Astrocyte of the cerebellum (primary cell): ENCODE measurements around the gene USP17L20.
"Not testable (repeated sequence)": the region's sequence is repeated elsewhere in the genome, so short reads cannot be mapped to it uniquely, and the experiment has no call there.

Experiments used
- DNase-seq: peaks from one replicate; pipeline ENCODE4 v3.0.0-alpha.2; 2011; ENCODE audit warnings: low read depth
- H3K4me3 ChIP-seq: 2 replicates; pipeline ENCODE4 v1.5.1; 2011; ENCODE audit warnings: mild to moderate bottlenecking, low read depth, low read length, moderate library complexity
- in situ Hi-C: cut with HindIII; loops from 2 replicates; pipeline ENCODE4 v1.10.0; 2017; ENCODE audit warnings: low sequenced_read_pairs

Gene USP17L20

GRCh38 chr4:9257824-9258223, at the start of gene USP17L20:
Gene USP17L20, plus strand, starts transcription at chr4:9258124. Its CDS starts 0 bp downstream, at chr4:9258124.
- in situ Hi-C loops, DNase-seq, H3K4me3 ChIP-seq: not testable (repeated sequence)

GRCh38 chr4:9210357-9210756, 47.6 kb upstream of the USP17L20 start, which contains the start of gene USP17L10:
Gene USP17L10, plus strand, starts transcription at chr4:9210657. Its CDS starts 0 bp downstream, at chr4:9210657.
- DNase-seq, H3K4me3 ChIP-seq, in situ Hi-C loops: not testable (repeated sequence)

DNA sequence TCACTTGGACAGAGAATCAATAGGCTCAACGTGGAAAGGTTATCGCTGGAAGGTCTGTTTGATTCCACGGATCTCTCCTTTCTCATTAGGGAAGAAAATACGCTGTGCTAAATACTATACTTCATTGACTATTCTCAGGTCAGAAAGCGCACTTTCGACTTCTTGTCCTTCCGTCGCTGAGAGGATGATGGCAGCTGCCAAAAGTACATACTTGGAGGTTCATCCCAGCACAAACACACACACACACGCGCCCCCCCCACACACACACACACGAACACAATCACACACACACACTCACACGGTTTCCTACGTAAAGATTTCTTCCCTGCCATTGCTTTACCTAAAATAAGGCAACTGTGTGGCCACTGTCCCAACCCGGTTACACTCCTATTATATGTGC, 43.2 kb upstream of the USP17L20 start:
- in situ Hi-C loops, result not testable (repeated sequence)

DNA sequence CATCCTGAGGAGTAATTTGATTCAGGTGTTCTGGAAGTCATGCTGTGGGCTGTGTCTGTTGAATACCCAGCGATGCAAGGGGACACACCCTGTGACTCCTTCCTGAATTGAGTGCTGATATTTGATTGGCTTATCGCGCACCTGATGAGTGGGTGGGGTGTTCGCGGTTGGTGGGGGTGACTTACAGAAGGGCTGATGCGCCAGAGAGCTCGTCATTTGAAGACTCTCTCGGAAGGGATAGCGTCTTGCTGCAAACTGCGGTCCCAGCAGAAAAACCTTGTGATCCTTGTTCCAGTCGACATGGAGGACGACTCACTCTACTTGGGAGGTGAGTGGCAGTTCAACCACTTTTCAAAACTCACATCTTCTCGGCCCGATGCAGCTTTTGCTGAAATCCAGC, 42.8 kb upstream of the USP17L20 start, which contains the start of gene USP17L11:
USP17L11 (plus strand) TSS at position 301 of the 400 bp plus-strand sequence; CDS start at position 301, 0 bp downstream.
- DNase-seq, in situ Hi-C loops, H3K4me3 ChIP-seq: not testable (repeated sequence)

More for the DNA sequence above, 43.2 kb upstream of the USP17L20 start:
- H3K4me3 ChIP-seq, DNase-seq: not testable (repeated sequence)

DNA sequence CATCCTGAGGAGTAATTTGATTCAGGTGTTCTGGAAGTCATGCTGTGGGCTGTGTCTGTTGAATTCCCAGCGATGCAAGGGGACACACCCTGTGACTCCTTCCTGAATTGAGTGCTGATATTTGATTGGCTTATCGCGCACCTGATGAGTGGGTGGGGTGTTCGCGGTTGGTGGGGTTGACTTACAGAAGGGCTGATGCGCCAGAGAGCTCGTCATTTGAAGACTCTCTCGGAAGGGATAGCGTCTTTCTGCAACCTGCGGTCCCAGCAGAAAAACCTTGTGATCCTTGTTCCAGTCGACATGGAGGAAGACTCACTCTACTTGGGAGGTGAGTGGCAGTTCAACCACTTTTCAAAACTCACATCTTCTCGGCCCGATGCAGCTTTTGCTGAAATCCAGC, 38.1 kb upstream of the USP17L20 start, which contains the start of gene USP17L12:
USP17L12 (plus strand) TSS at position 301 of the 400 bp plus-strand sequence; CDS start at position 301, 0 bp downstream.
- DNase-seq, in situ Hi-C loops, H3K4me3 ChIP-seq: not testable (repeated sequence)

- H3K4me3 ChIP-seq, in situ Hi-C loops, DNase-seq: not testable (repeated sequence)
Measured at GRCh38 chr4:9224596-9224995, 33.3 kb upstream of the USP17L20 start, which contains the start of gene USP17L13. Gene USP17L13, plus strand, starts transcription at chr4:9224896. Its CDS starts 0 bp downstream, at chr4:9224896.

- H3K4me3 ChIP-seq, in situ Hi-C loops, DNase-seq: not testable (repeated sequence)
Measured at GRCh38 chr4:9230249-9230648, 27.7 kb upstream of the USP17L20 start.

GRCh38 chr4:9234085-9234484, 23.8 kb upstream of the USP17L20 start, which contains the start of gene USP17L15:
Gene USP17L15, plus strand, starts transcription at chr4:9234385. Its CDS starts 0 bp downstream, at chr4:9234385.
- H3K4me3 ChIP-seq, DNase-seq, in situ Hi-C loops: not testable (repeated sequence)

- DNase-seq, H3K4me3 ChIP-seq, in situ Hi-C loops: not testable (repeated sequence)
Measured at GRCh38 chr4:9238461-9238860, 19.5 kb upstream of the USP17L20 start.

DNA sequence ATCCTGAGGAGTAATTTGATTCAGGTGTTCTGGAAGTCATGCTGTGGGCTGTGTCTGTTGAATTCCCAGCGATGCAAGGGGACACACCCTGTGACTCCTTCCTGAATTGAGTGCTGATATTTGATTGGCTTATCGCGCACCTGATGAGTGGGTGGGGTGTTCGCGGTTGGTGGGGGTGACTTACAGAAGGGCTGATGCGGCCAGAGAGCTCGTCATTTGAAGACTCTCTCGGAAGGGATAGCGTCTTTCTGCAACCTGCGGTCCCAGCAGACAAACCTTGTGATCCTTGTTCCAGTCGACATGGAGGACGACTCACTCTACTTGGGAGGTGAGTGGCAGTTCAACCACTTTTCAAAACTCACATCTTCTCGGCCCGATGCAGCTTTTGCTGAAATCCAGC, 14.3 kb upstream of the USP17L20 start, which contains the start of gene USP17L17:
USP17L17 (plus strand) TSS at position 301 of the 400 bp plus-strand sequence; CDS start at position 301, 0 bp downstream.
- in situ Hi-C loops, result not testable (repeated sequence)

DNA sequence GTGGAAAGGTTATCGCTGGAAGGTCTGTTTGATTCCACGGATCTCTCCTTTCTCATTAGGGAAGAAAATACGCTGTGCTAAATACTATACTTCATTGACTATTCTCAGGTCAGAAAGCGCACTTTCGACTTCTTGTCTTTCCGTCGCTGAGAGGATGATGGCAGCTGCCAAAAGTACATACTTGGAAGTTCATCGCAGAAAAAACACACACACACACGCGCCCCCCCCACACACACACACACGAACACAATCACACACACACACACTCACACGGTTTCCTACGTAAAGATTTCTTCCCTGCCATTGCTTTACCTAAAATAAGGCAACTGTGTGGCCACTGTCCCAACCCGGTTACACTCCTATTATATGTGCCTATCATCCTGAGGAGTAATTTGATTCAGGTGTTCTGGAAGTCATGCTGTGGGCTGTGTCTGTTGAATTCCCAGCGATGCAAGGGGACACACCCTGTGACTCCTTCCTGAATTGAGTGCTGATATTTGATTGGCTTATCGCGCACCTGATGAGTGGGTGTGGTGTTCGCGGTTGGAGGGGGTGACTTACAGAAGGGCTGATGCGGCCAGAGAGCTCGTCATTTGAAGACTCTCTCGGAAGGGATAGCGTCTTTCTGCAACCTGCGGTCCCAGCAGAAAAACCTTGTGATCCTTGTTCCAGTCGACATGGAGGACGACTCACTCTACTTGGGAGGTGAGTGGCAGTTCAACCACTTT, 9.8 kb upstream of the USP17L20 start, which contains the start of gene USP17L18:
USP17L18 (plus strand) TSS at position 678 of the 728 bp plus-strand sequence; CDS start at position 678, 0 bp downstream.
- in situ Hi-C loops, DNase-seq, H3K4me3 ChIP-seq: not testable (repeated sequence)

More for the DNA sequence above, 14.3 kb upstream of the USP17L20 start, which contains the start of gene USP17L17:
- DNase-seq, H3K4me3 ChIP-seq: not testable (repeated sequence)

- in situ Hi-C loops, DNase-seq, H3K4me3 ChIP-seq: not testable (repeated sequence)
Measured at GRCh38 chr4:9253078-9253477, 4.8 kb upstream of the USP17L20 start, which contains the start of gene USP17L19. Gene USP17L19, plus strand, starts transcription at chr4:9253378. Its CDS starts 0 bp downstream, at chr4:9253378.

GRCh38 chr4:9262572-9262971, 4.6 kb downstream of the USP17L20 start, which contains the start of gene USP17L21:
Gene USP17L21, plus strand, starts transcription at chr4:9262872. Its CDS starts 0 bp downstream, at chr4:9262872.
- H3K4me3 ChIP-seq, in situ Hi-C loops, DNase-seq: not testable (repeated sequence)

- in situ Hi-C loops, DNase-seq, H3K4me3 ChIP-seq: not testable (repeated sequence)
Measured at GRCh38 chr4:9267319-9267718, 9.4 kb downstream of the USP17L20 start, which contains the start of gene USP17L22. Gene USP17L22, plus strand, starts transcription at chr4:9267619. Its CDS starts 0 bp downstream, at chr4:9267619.

DNA sequence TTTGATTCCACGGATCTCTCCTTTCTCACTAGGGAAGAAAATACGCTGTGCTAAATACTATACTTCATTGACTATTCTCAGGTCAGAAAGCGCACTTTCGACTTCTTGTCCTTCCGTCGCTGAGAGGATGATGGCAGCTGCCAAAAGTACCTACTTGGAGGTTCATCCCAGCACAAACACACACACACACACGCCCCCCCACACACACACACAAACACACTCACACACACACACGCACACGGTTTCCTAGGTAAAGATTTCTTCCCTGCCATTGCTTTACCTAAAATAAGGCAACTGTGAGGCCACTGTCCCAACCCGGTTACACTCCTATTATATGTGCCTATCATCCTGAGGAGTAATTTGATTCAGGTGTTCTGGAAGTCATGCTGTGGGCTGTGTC, 13.8 kb downstream of the USP17L20 start:
- DNase-seq, H3K4me3 ChIP-seq, in situ Hi-C loops: not testable (repeated sequence)
